A549 (cell line): ENCODE data around the gene PPP1R8. TPM values are rescaled to one million over a fixed set of nuclear protein-coding genes. Genes with fewer than 3 reads are reported as not detected.

Experiments
- ATAC-seq, 2 experiments: fragments of 200-7000 bp in 1 of 2; fragments of >200 bp in 1 of 2; cut with Nextera tagmentation in 1 of 2; cut with Tn5 transposase in 1 of 2; 3 replicates each; pipeline versions ENCODE4 v1.8.0 to v1.9.1; 2018 to 2020; ENCODE audit warnings: mild to moderate bottlenecking in 1 of 2, moderate library complexity in 1 of 2
- CTCF ChIA-PET: fragments of 300-600 bp; sonication (Branson Sonifier 250); formaldehyde crosslinking; extraction: SDS; loops from one replicate; lab custom pipeline; 2021; ENCODE audit warnings: antibody characterized with exemption, inconsistent platforms; lab: Yijun Ruan, JAX
- POLR2A ChIA-PET: fragments of 350-600 bp; formaldehyde crosslinking; extraction: SDS; loops from one replicate; lab custom pipeline; 2021; ENCODE audit warnings: antibody characterized with exemption, inconsistent platforms; lab: Yijun Ruan, JAX
- DNase-seq, 2 experiments: peaks; one replicate each; pipeline versions ENCODE4 v3.0.0 to v3.0.0-alpha.2; 2011 to 2016; ENCODE audit warnings: low read depth in 1 of 2, low spot score in 1 of 2
- FAIRE-seq: peaks from 2 replicates; lab custom pipeline; 2011; peaks lifted over from hg19 to GRCh38; lab: Jason Lieb, UNC
- H3K27ac ChIP-seq, 2 experiments: fragments of >200 bp; sonication (Bioruptor Twin); formaldehyde crosslinking; 3 replicates each; pipeline ENCODE4 v1.5.1; 2016 to 2017
- H3K4me1 ChIP-seq: fragments of >200 bp; sonication (Bioruptor Twin); formaldehyde crosslinking; 3 replicates; pipeline ENCODE4 v1.6.1; 2016
- H3K4me2 ChIP-seq: fragments of >200 bp; sonication (Bioruptor Twin); formaldehyde crosslinking; 3 replicates; pipeline ENCODE4 v1.6.1; 2016
- H3K4me3 ChIP-seq: fragments of >200 bp; sonication (Bioruptor Twin); formaldehyde crosslinking; 3 replicates; pipeline ENCODE4 v1.5.1; 2016
- H3K9me3 ChIP-seq: fragments of >200 bp; sonication (Bioruptor Twin); formaldehyde crosslinking; 3 replicates; pipeline ENCODE4 v1.6.1; 2016
- CEBPB ChIP-seq, 2 experiments: fragments of >200 bp in 1 of 2; sonication (Bioruptor Twin) in 1 of 2; formaldehyde crosslinking in 1 of 2; IDR thresholded peaks; 2 replicates each; pipeline ENCODE4 v1.6.1; 2012 to 2016
- CHD2 ChIP-seq: fragments of 150-350 bp; IDR thresholded peaks from 2 replicates; pipeline ENCODE4 v1.6.1; 2014; ENCODE audit warnings: low read length; ENCODE audit not compliant: partially characterized antibody
- EHF ChIP-seq: fragments of 250-450 bp; sonication (Bioruptor Pico); IDR thresholded peaks from 2 replicates; pipeline ENCODE4 v1.5.0; 2020; ENCODE audit warnings: mild to moderate bottlenecking
- EHMT2 ChIP-seq: fragments of 200-600 bp; sonication (generic); IDR thresholded peaks from 2 replicates; pipeline ENCODE4 v1.6.1; 2016; ENCODE audit warnings: antibody characterized with exemption, low read depth, mild to moderate bottlenecking, moderate library complexity
- EP300 ChIP-seq, 2 experiments: fragments of >200 bp; sonication (Bioruptor Twin); formaldehyde crosslinking; IDR thresholded peaks; 2 replicates in 1 of 2; 3 replicates in 1 of 2; pipeline ENCODE4 v1.6.1; 2016 to 2017
- FOXS1 ChIP-seq: fragments of 250-450 bp; sonication (Bioruptor Pico); IDR thresholded peaks from 2 replicates; pipeline ENCODE4 v1.5.0; 2020; ENCODE audit warnings: mild to moderate bottlenecking, moderate library complexity
- HOXB5 ChIP-seq: fragments of 250-450 bp; sonication (Bioruptor Pico); IDR thresholded peaks from 2 replicates; pipeline ENCODE4 v1.5.0; 2020; ENCODE audit warnings: mild to moderate bottlenecking, moderate library complexity
- JUN ChIP-seq, 2 experiments: fragments of >200 bp; sonication (Bioruptor Twin); formaldehyde crosslinking; IDR thresholded peaks; 2 replicates in 1 of 2; 3 replicates in 1 of 2; pipeline ENCODE4 v1.6.1; 2016 to 2017
- MAFK ChIP-seq: fragments of 450-650 bp; IDR thresholded peaks from 2 replicates; pipeline ENCODE4 v1.6.1; 2014; ENCODE audit not compliant: partially characterized antibody
- NFE2L2 ChIP-seq: fragments of 150-350 bp; conservative IDR thresholded peaks from 2 replicates; pipeline ENCODE4 v1.6.1; 2014; ENCODE audit warnings: low read length
- PHF8 ChIP-seq: fragments of 200-600 bp; sonication (generic); IDR thresholded peaks from 2 replicates; pipeline ENCODE4 v1.6.1; 2016; ENCODE audit warnings: low read depth, mild to moderate bottlenecking, antibody characterized with exemption, moderate library complexity, borderline replicate concordance
- RAD21 ChIP-seq, 2 experiments: fragments of >200 bp in 1 of 2; sonication (Bioruptor Twin) in 1 of 2; formaldehyde crosslinking in 1 of 2; IDR thresholded peaks in 1 of 2; conservative IDR thresholded peaks in 1 of 2; 2 replicates in 1 of 2; 3 replicates in 1 of 2; pipeline ENCODE4 v1.6.1; 2012 to 2018; ENCODE audit warnings: inconsistent platforms in 1 of 2
- RFX5 ChIP-seq: fragments of 450-650 bp; IDR thresholded peaks from 2 replicates; pipeline ENCODE4 v1.7.1; 2014; ENCODE audit warnings: antibody characterized with exemption, mild to moderate bottlenecking, moderate library complexity
- SMC3 ChIP-seq: fragments of >200 bp; sonication (Bioruptor Twin); formaldehyde crosslinking; IDR thresholded peaks from 3 replicates; pipeline ENCODE4 v1.6.1; 2018; ENCODE audit warnings: inconsistent platforms
- TFCP2L1 ChIP-seq: fragments of 250-450 bp; sonication (Bioruptor Pico); IDR thresholded peaks from 2 replicates; pipeline ENCODE4 v1.5.0; 2021; ENCODE audit warnings: mild to moderate bottlenecking
- TP53 ChIP-seq: fragments of 250-450 bp; sonication (Bioruptor Pico); IDR thresholded peaks from 2 replicates; pipeline ENCODE4 v1.5.0; 2021; ENCODE audit warnings: mild to moderate bottlenecking, moderate library complexity
- ZNF302 ChIP-seq: fragments of 250-450 bp; sonication (Bioruptor Pico); IDR thresholded peaks from 2 replicates; pipeline ENCODE4 v1.9.0; 2021; ENCODE audit warnings: inconsistent platforms, mild to moderate bottlenecking, moderate library complexity
- WGBS: methylation state at CpG from one replicate; pipeline ENCODE4 v1.1.6; 2017; ENCODE audit errors: missing lambda C conversion rate; 5-methylcytosine and 5-hydroxymethylcytosine counted together
- polyA plus RNA-seq, 4 experiments: library from polyadenylated mRNA; depleted of rRNA in 3 of 4; stranded (reverse); fragments of >200 nt; fragmentation: RNase III in 1 of 4; extraction: RNeasy Plus Mini Kit Qiagen cat#74134 plus additional on column Dnase treatment in 1 of 4; gene quantifications; 2 replicates in 3 of 4; 3 replicates in 1 of 4; pipeline ENCODE4 v1.2.3, GENCODE V29; 2011 to 2017
- TF ChIP-seq, protein P1 (sequence below): fragments of 250-450 bp; sonication (Bioruptor Pico); IDR thresholded peaks from 2 replicates; pipeline ENCODE4 v1.5.0; 2020; ENCODE audit warnings: low read depth, mild to moderate bottlenecking, moderate library complexity
- TF ChIP-seq, protein P2 (sequence below): fragments of 200-600 bp; sonication (generic); IDR thresholded peaks from 2 replicates; pipeline ENCODE4 v1.6.1; 2016; ENCODE audit warnings: antibody characterized with exemption, mild to moderate bottlenecking, moderate library complexity
- TF ChIP-seq, protein P3 (sequence below): fragments of >200 bp; sonication (Bioruptor Twin); formaldehyde crosslinking; IDR thresholded peaks from 3 replicates; pipeline ENCODE4 v1.5.1; 2016
- TF ChIP-seq, protein P4 (sequence below): fragments of 450-650 bp; IDR thresholded peaks from 2 replicates; pipeline ENCODE4 v1.6.1; 2014; ENCODE audit warnings: antibody characterized with exemption
- TF ChIP-seq, protein P5 (sequence below): IDR thresholded peaks from 2 replicates; pipeline ENCODE4 v1.6.1; 2012

PPP1R8 gene
- polyA plus RNA-seq, 2 of the 4 experiments (the other 2 are of a cell fraction): 34.0 to 42.0 TPM

DNA sequence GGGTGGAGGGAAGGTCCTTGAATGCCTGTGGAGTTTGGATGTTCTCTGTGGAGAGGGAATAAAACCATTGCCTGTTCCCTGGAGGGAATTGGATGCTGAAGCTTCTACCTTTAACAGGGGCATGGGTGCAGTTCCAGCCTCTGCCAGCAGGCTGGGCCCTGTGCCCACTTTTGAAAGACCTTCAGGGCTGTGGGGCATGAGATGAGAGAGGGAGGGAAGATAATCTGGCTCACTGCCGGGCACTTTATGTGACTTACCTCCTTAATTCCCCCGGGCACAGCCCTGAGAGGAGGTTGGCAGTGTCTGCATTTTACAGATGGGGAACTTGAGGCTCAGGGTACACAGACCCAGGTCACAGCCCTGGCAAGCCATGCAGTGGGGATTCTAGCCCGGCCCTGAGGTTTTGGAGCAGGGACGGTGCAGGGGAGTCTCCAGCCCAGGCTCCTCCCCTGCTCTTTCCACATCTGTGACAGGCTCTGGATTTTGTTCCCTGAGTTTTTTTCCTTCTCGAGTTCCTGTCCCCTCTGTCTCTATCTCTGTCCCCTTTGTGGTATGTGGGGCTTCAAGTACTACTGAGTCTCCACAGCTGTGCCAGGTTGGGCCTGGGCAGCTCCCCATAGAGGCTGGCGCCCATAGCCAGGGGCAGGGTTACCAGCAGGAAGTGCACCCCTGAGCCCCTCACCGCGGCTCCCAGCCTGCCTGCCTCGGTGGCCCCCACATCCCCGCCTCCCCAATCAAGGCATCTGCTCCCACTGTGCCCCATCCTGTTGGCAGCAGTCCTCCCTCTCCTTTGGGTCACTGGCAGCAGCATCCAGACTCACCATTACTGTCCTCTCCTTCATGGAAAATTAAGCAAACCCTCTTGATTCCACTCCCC is 27.7 kb downstream of the PPP1R8 start:
- FAIRE-seq: no peak
- 61% methylated on average over 10 of the region's 10 CpGs for WGBS
- CTCF ChIA-PET: interaction anchor here (0.6 to 6.0 kb wide), 34 partner anchors 8 to 563 kb away, joined by 3 to 126 read pairs (median 4); partner anchors contain the start of gene SMPDL3B

More for the DNA sequence above, 27.7 kb downstream of the PPP1R8 start:
- Histone ChIP-seq H3K4me3 (no peak overlapping the region), H3K4me1 (0 out of 3 replicates have a peak, but pooled peaks cover under 1% of the 10 kb centered on the region), H3K4me2 (peak overlapping the region; percentile 39; the same call in 1 of the 3 replicates), H3K27ac (peak overlapping the region in 1 of 2 experiments; percentile 24; a peak in 1 of 6 replicates), H3K9me3 (no peaks in the 10 kb centered on the region)
- POLR2A ChIA-PET: interaction anchor here (0.6 kb wide), 1 partner anchor 537 kb away, joined by 5 read pairs; no protein-coding TSS in a partner anchor
- ATAC-seq (peak; percentile 89 to 94), DNase-seq (peak; percentile 60 to 69)
- TF ChIP-seq SMC3 (peak; percentile 76), CEBPB (IDR thresholded peaks at IDR 0.05) (no peak), TFCP2L1 (CRISPR knock-in tag) (no peak), RFX5 (no peak), CHD2 (no peak), NFE2L2 (no peak), JUN (IDR thresholded peaks at IDR 0.05) (no peak), EHMT2 (no peak), PHF8 (no peak), MAFK (no peak), ZNF302 (no peak), RAD21 (conservative IDR thresholded peaks at IDR 0.05 in 1 of 2, IDR thresholded peaks at IDR 0.05 in 1 of 2) (peak; percentile 89 to 92), TP53 (CRISPR knock-in tag) (no peak), EHF (no peak), HOXB5 (CRISPR knock-in tag) (no peak), FOXS1 (CRISPR knock-in tag) (no peak), EP300 (IDR thresholded peaks at IDR 0.05) (no peak)
- TF ChIP-seq, protein P1, sequence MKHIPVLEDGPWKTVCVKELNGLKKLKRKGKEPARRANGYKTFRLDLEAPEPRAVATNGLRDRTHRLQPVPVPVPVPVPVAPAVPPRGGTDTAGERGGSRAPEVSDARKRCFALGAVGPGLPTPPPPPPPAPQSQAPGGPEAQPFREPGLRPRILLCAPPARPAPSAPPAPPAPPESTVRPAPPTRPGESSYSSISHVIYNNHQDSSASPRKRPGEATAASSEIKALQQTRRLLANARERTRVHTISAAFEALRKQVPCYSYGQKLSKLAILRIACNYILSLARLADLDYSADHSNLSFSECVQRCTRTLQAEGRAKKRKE: no peak
- TF ChIP-seq, protein P2, sequence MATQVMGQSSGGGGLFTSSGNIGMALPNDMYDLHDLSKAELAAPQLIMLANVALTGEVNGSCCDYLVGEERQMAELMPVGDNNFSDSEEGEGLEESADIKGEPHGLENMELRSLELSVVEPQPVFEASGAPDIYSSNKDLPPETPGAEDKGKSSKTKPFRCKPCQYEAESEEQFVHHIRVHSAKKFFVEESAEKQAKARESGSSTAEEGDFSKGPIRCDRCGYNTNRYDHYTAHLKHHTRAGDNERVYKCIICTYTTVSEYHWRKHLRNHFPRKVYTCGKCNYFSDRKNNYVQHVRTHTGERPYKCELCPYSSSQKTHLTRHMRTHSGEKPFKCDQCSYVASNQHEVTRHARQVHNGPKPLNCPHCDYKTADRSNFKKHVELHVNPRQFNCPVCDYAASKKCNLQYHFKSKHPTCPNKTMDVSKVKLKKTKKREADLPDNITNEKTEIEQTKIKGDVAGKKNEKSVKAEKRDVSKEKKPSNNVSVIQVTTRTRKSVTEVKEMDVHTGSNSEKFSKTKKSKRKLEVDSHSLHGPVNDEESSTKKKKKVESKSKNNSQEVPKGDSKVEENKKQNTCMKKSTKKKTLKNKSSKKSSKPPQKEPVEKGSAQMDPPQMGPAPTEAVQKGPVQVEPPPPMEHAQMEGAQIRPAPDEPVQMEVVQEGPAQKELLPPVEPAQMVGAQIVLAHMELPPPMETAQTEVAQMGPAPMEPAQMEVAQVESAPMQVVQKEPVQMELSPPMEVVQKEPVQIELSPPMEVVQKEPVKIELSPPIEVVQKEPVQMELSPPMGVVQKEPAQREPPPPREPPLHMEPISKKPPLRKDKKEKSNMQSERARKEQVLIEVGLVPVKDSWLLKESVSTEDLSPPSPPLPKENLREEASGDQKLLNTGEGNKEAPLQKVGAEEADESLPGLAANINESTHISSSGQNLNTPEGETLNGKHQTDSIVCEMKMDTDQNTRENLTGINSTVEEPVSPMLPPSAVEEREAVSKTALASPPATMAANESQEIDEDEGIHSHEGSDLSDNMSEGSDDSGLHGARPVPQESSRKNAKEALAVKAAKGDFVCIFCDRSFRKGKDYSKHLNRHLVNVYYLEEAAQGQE: no peak
- TF ChIP-seq, protein P3, sequence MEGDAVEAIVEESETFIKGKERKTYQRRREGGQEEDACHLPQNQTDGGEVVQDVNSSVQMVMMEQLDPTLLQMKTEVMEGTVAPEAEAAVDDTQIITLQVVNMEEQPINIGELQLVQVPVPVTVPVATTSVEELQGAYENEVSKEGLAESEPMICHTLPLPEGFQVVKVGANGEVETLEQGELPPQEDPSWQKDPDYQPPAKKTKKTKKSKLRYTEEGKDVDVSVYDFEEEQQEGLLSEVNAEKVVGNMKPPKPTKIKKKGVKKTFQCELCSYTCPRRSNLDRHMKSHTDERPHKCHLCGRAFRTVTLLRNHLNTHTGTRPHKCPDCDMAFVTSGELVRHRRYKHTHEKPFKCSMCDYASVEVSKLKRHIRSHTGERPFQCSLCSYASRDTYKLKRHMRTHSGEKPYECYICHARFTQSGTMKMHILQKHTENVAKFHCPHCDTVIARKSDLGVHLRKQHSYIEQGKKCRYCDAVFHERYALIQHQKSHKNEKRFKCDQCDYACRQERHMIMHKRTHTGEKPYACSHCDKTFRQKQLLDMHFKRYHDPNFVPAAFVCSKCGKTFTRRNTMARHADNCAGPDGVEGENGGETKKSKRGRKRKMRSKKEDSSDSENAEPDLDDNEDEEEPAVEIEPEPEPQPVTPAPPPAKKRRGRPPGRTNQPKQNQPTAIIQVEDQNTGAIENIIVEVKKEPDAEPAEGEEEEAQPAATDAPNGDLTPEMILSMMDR: peak; percentile 80
- TF ChIP-seq, protein P4, sequence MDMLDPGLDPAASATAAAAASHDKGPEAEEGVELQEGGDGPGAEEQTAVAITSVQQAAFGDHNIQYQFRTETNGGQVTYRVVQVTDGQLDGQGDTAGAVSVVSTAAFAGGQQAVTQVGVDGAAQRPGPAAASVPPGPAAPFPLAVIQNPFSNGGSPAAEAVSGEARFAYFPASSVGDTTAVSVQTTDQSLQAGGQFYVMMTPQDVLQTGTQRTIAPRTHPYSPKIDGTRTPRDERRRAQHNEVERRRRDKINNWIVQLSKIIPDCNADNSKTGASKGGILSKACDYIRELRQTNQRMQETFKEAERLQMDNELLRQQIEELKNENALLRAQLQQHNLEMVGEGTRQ: no peak
- TF ChIP-seq, protein P5, sequence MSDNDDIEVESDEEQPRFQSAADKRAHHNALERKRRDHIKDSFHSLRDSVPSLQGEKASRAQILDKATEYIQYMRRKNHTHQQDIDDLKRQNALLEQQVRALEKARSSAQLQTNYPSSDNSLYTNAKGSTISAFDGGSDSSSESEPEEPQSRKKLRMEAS: no peak
